Measurements from ENCODE around the gene LRMDA.

GRCh38 chr10:75398692-75399460 lies 32.5 kb upstream of the LRMDA start:
- TF ChIP-seq, protein P1, sequence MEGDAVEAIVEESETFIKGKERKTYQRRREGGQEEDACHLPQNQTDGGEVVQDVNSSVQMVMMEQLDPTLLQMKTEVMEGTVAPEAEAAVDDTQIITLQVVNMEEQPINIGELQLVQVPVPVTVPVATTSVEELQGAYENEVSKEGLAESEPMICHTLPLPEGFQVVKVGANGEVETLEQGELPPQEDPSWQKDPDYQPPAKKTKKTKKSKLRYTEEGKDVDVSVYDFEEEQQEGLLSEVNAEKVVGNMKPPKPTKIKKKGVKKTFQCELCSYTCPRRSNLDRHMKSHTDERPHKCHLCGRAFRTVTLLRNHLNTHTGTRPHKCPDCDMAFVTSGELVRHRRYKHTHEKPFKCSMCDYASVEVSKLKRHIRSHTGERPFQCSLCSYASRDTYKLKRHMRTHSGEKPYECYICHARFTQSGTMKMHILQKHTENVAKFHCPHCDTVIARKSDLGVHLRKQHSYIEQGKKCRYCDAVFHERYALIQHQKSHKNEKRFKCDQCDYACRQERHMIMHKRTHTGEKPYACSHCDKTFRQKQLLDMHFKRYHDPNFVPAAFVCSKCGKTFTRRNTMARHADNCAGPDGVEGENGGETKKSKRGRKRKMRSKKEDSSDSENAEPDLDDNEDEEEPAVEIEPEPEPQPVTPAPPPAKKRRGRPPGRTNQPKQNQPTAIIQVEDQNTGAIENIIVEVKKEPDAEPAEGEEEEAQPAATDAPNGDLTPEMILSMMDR (IDR thresholded peaks at IDR 0.05), result no peak
- TF ChIP-seq POLR2A (IDR thresholded peaks at IDR 0.05), result no peak
